ENCODE measurements around the gene CALB2. TPM values are rescaled to one million over a fixed set of nuclear protein-coding genes. Genes with fewer than 3 reads are reported as not detected.

CALB2 gene
- total RNA-seq, 6 experiments from 2014 or later, result not detected

GRCh38 chr16:71367241-71367976 lies 8.9 kb downstream of the CALB2 start:
- TF ChIP-seq CTCF (IDR thresholded peaks at IDR 0.05), result peak; percentile 27 to 49 (median 34)
- TF ChIP-seq POLR2A (IDR thresholded peaks at IDR 0.05), result no peak
- ATAC-seq, result peak; percentile 54 to 63 (median 58)
- Histone ChIP-seq H3K36me3 (no peaks in the 10 kb centered on the region), H3K4me1 (no peaks in the 10 kb centered on the region), H3K27ac (no peak overlapping the region), H3K27me3 (no peaks in the 10 kb centered on the region), H3K4me3 (no peak overlapping the region), H3K9me3 (no peaks in the 10 kb centered on the region)
- peak in 2 of 3 donors; percentile 40 to 65 for DNase-seq
- intact Hi-C loops (cut with DNase I), result no loop called here
- WGBS (ENCODE audit: insufficient coverage, low coverage, low lambda C conversion rate, missing lambda C conversion rate), result 0% methylated on average over 4 of the region's 12 CpGs

- no peak for ATAC-seq
- H3K27ac ChIP-seq, result no peak overlapping the region
- no peaks in the 10 kb centered on the region for H3K9me3 ChIP-seq
- no peaks in the 10 kb centered on the region for H3K4me1 ChIP-seq
- TF ChIP-seq CTCF (IDR thresholded peaks at IDR 0.05) (no peak), POLR2A (IDR thresholded peaks at IDR 0.05) (no peak)
- WGBS (ENCODE audit: insufficient coverage, low coverage, low lambda C conversion rate, missing lambda C conversion rate), result 62% methylated on average over 7 of the region's 10 CpGs
- intact Hi-C loops (cut with DNase I), result no loop called here
- H3K4me3 ChIP-seq, result no peak overlapping the region
- H3K27me3 ChIP-seq, result no peaks in the 10 kb centered on the region
- no peaks in the 10 kb centered on the region for H3K36me3 ChIP-seq
- no peak for DNase-seq
These were observed 10.4 kb downstream of the CALB2 start for GRCh38 chr16:71368958-71369357.

- Histone ChIP-seq H3K27ac (no peak overlapping the region), H3K4me3 (no peak overlapping the region), H3K27me3 (no peaks in the 10 kb centered on the region), H3K4me1 (no peaks in the 10 kb centered on the region), H3K9me3 (no peaks in the 10 kb centered on the region), H3K36me3 (no peaks in the 10 kb centered on the region)
- intact Hi-C loops (cut with DNase I), result no loop called here
- 46% methylated on average over 3 of the region's 11 CpGs for WGBS (ENCODE audit: insufficient coverage, low coverage, low lambda C conversion rate, missing lambda C conversion rate)
- TF ChIP-seq POLR2A (IDR thresholded peaks at IDR 0.05), result no peak
- TF ChIP-seq CTCF (IDR thresholded peaks at IDR 0.05), result no peak
- DNase-seq (no peak), ATAC-seq (no peak)
These were observed 11.0 kb downstream of the CALB2 start for GRCh38 chr16:71369494-71369893.

- Histone ChIP-seq H3K4me3 (no peak overlapping the region), H3K36me3 (no peaks in the 10 kb centered on the region), H3K9me3 (no peaks in the 10 kb centered on the region), H3K27ac (no peak overlapping the region), H3K4me1 (no peaks in the 10 kb centered on the region), H3K27me3 (no peaks in the 10 kb centered on the region)
- TF ChIP-seq POLR2A (IDR thresholded peaks at IDR 0.05), result no peak
- ATAC-seq (no peak), DNase-seq (no peak)
- intact Hi-C loops (cut with DNase I), result no loop called here
- WGBS (ENCODE audit: insufficient coverage, low coverage, low lambda C conversion rate, missing lambda C conversion rate), result 60% methylated on average over 2 of the region's 2 CpGs
These were observed 12.7 kb downstream of the CALB2 start for GRCh38 chr16:71371237-71371636.

- H3K4me1 ChIP-seq, result no peaks in the 10 kb centered on the region
- H3K9me3 ChIP-seq, result no peaks in the 10 kb centered on the region
- no peak overlapping the region for H3K27ac ChIP-seq
- no peaks in the 10 kb centered on the region for H3K36me3 ChIP-seq
- no peaks in the 10 kb centered on the region for H3K27me3 ChIP-seq
- TF ChIP-seq POLR2A (IDR thresholded peaks at IDR 0.05), result no peak
- TF ChIP-seq CTCF (IDR thresholded peaks at IDR 0.05), result no peak
- ATAC-seq (no peak), DNase-seq (no peak)
- WGBS (ENCODE audit: insufficient coverage, low coverage, low lambda C conversion rate, missing lambda C conversion rate), result 26% methylated on average over 3 of the region's 8 CpGs
- no peak overlapping the region for H3K4me3 ChIP-seq
- intact Hi-C loops (cut with DNase I), result no loop called here
These were observed 14.6 kb downstream of the CALB2 start for GRCh38 chr16:71373073-71373472.

All from right lobe of liver (tissue), 6 donors.